CD14-positive monocyte (primary cell): Measurements from ENCODE around the gene IL6R. TPM values are rescaled to one million over a fixed set of nuclear protein-coding genes. Genes with fewer than 3 reads are reported as not detected.

Experiments
- DNase-seq, 3 donors: peaks; one replicate each; pipeline ENCODE4 v3.0.0-alpha.2; 2011 to 2022
- H2AFZ ChIP-seq: 2 replicates; pipeline ENCODE4 v1.6.0; 2012; ENCODE audit warnings: mild to moderate bottlenecking, low read depth, low read length, inconsistent platforms; ENCODE audit not compliant: insufficient read depth, poor library complexity, severe bottlenecking
- H3K27ac ChIP-seq, 2 donors: 1 replicate in 1 of 2; 2 replicates in 1 of 2; pipeline ENCODE4 v1.5.1; 2012 to 2013; ENCODE audit warnings: low read length in 2 of 2, control low read depth in 1 of 2, inconsistent platforms in 1 of 2, low read depth in 1 of 2, mild to moderate bottlenecking in 1 of 2
- H3K27me3 ChIP-seq, 2 donors: one replicate each; pipeline versions ENCODE4 v1.6.0 to v1.6.1; 2011 to 2013; ENCODE audit warnings: low read length in 2 of 2; ENCODE audit not compliant: control insufficient read depth in 2 of 2, insufficient read depth in 2 of 2
- H3K36me3 ChIP-seq, 2 donors: replicated peaks in 1 of 2; 1 replicate in 1 of 2; 2 replicates in 1 of 2; pipeline versions ENCODE4 v1.5.1 to v1.6.1; 2012 to 2013; ENCODE audit warnings: low read length in 2 of 2, control low read depth in 1 of 2, inconsistent platforms in 1 of 2, mild to moderate bottlenecking in 1 of 2; ENCODE audit not compliant: insufficient read depth in 2 of 2, control insufficient read depth in 1 of 2
- H3K4me1 ChIP-seq, 2 donors: 1 replicate in 1 of 2; 2 replicates in 1 of 2; pipeline versions ENCODE4 v1.5.1 to v1.6.1; 2012 to 2013; ENCODE audit warnings: low read length in 2 of 2, control low read depth in 1 of 2, inconsistent platforms in 1 of 2, mild to moderate bottlenecking in 1 of 2, moderate library complexity in 1 of 2; ENCODE audit not compliant: insufficient read depth in 2 of 2, control insufficient read depth in 1 of 2
- H3K4me2 ChIP-seq: replicated peaks from 2 replicates; pipeline ENCODE3; 2012; ENCODE audit warnings: low read length, moderate library complexity, mild to moderate bottlenecking; ENCODE audit not compliant: poor library complexity, severe bottlenecking; ENCODE audit errors: extremely low read depth
- H3K4me3 ChIP-seq, 3 experiments: fragments of 200-600 bp in 1 of 3; sonication (generic) in 1 of 3; replicated peaks in 1 of 3; 1 replicate in 2 of 3; 2 replicates in 1 of 3; pipeline ENCODE4 v1.5.1; 2011 to 2013; ENCODE audit warnings: low read length in 3 of 3, mild to moderate bottlenecking in 3 of 3, control low read depth in 2 of 3, low read depth in 2 of 3, inconsistent platforms in 1 of 3, moderate library complexity in 1 of 3
- H3K79me2 ChIP-seq: 2 replicates; pipeline ENCODE4 v1.6.0; 2012; ENCODE audit warnings: mild to moderate bottlenecking, control low read depth, inconsistent platforms, low read length, moderate library complexity; ENCODE audit not compliant: insufficient read depth
- H3K9ac ChIP-seq: 2 replicates; pipeline ENCODE4 v1.6.0; 2017; ENCODE audit warnings: low read length, mild to moderate bottlenecking; ENCODE audit not compliant: insufficient read depth, poor library complexity, severe bottlenecking
- H3K9me3 ChIP-seq, 2 donors: replicated peaks in 1 of 2; 1 replicate in 1 of 2; 2 replicates in 1 of 2; pipeline versions ENCODE4 v1.5.1 to v1.6.1; 2012 to 2013; ENCODE audit warnings: low read length in 2 of 2, control low read depth in 1 of 2; ENCODE audit not compliant: control insufficient read depth in 1 of 2, insufficient read depth in 1 of 2
- H4K20me1 ChIP-seq: 2 replicates; pipeline ENCODE4 v1.6.0; 2012; ENCODE audit warnings: mild to moderate bottlenecking, low read length, control low read depth, moderate library complexity; ENCODE audit not compliant: insufficient read depth
- H3K27ac Mint-ChIP-seq, 7 donors: one replicate each; pipeline ENCODE4 v1.8.0; 2020; ENCODE audit warnings: mild to moderate bottlenecking in 7 of 7, mixed read lengths in 7 of 7, moderate library complexity in 6 of 7, inconsistent platforms in 2 of 7
- H3K27me3 Mint-ChIP-seq, 3 donors: one replicate each; pipeline ENCODE4 v1.8.0; 2021 to 2022; ENCODE audit warnings: low read depth in 3 of 3, mild to moderate bottlenecking in 3 of 3, mixed read lengths in 3 of 3, moderate library complexity in 3 of 3, inconsistent platforms in 1 of 3
- H3K36me3 Mint-ChIP-seq, 2 donors: one replicate each; pipeline ENCODE4 v1.8.0; 2020; ENCODE audit warnings: mixed read lengths in 2 of 2, inconsistent platforms in 1 of 2, mild to moderate bottlenecking in 1 of 2
- H3K4me1 Mint-ChIP-seq: one replicate; pipeline ENCODE4 v1.8.0; 2020; ENCODE audit warnings: mild to moderate bottlenecking, mixed read lengths
- H3K4me3 Mint-ChIP-seq, 2 donors: one replicate each; pipeline ENCODE4 v1.8.0; 2020; ENCODE audit warnings: mild to moderate bottlenecking in 2 of 2, mixed read lengths in 2 of 2, moderate library complexity in 1 of 2
- H3K9me3 Mint-ChIP-seq, 7 donors: one replicate each; pipeline ENCODE4 v1.8.0; 2020 to 2022; ENCODE audit warnings: mixed read lengths in 7 of 7, mild to moderate bottlenecking in 6 of 7, moderate library complexity in 6 of 7, inconsistent platforms in 2 of 7
- CTCF ChIP-seq: fragments of 200-600 bp; IDR thresholded peaks from one replicate; pipeline ENCODE4 v1.8.0; 2022; ENCODE audit warnings: antibody characterized with exemption, mild to moderate bottlenecking
- WGBS: methylation state at CpG from one replicate; pipeline ENCODE4 v1.1.5; 2013; ENCODE audit warnings: missing lambda C conversion rate; ENCODE audit not compliant: insufficient coverage; 5-methylcytosine and 5-hydroxymethylcytosine counted together
- intact Hi-C, 2 donors: fragments of 100-400 bp; cut with micrococcal nuclease; formaldehyde crosslinking; loops; one replicate each; pipeline versions ENCODE4 v1.15.0 to v1.15.1; 2023
- polyA plus RNA-seq, 3 donors: library from polyadenylated mRNA; depleted of rRNA in 1 of 3; unstranded in 2 of 3; stranded (reverse) in 1 of 3; fragments of 300-500 nt in 2 of 3; fragments of >200 nt in 1 of 3; fragmentation: Illumina TruSeq in 2 of 3; gene quantifications; 1 replicate in 2 of 3; 2 replicates in 1 of 3; pipeline ENCODE4 v1.2.3, GENCODE V29; 2012 to 2021

IL6R gene
- polyA plus RNA-seq, 3 donors = 56.4 to 81.7 (median 62.1) TPM

DNA sequence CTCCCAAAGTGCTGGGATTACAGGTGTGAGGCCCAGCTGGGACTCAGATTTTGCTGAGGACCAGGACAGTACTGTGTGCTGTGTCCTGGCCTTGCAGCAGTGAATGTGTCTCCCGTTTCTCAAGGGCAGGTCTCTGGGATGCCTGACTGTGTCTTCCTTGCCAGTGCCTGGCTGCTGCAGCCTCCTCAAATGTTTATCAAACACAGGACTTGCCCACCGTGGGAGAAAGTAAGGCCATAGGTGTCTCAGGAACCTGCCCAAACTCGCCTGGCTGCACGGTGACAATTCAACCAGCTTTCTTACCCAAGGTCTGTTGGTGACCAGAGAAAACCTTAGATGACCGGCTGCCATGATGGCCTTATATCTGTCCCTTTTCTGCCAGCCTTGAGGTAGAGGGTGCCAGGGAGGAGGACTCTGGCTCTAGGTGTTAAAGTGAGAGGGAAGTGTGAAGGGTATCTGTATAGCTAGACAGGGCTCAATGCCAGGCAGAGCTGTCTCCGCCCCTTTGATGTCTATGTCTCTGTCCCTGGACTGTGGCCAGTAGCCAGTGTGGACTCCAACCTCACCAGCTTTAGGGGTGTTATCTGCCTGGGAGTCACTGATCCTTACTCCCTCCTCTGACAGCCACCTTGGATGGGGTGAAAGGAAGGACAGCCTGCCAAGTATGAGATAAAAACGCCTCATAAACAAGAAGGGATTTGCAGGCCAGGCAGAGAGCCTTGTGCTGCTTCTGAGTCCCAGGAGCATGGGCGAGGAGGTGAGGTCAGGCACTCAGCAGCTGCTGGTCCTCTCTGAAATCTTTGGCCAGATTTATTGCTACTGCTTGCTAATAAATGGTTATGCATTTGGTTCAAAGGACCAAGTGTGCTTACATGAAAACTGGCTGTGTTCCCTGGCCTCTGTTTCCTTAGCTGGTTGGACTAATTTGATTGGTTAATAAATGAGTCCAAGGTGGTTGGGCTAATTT is 22.3 kb downstream of the IL6R start:
- H3K4me3 Mint-ChIP-seq = no peak overlapping the region
- H3K27ac ChIP-seq = peak overlapping the region; percentile 32 to 99
- peaks cover 80% of the 10 kb centered on the region for H3K4me1 Mint-ChIP-seq
- intact Hi-C loops = no loop called here
- H3K9me3 ChIP-seq = no peaks in the 10 kb centered on the region
- H4K20me1 ChIP-seq = peaks cover 88% of the 10 kb centered on the region
- no peaks in the 10 kb centered on the region for H3K27me3 ChIP-seq
- H3K36me3 Mint-ChIP-seq = peaks cover 60 to 80% of the 10 kb centered on the region in 2 donors
- no peak overlapping the region for H3K4me2 ChIP-seq
- H3K79me2 ChIP-seq = peaks cover 100% of the 10 kb centered on the region
- H3K4me1 ChIP-seq = peaks cover 47 to 81% of the 10 kb centered on the region in 2 donors
- TF ChIP-seq CTCF = no peak
- H3K27me3 Mint-ChIP-seq = peaks cover 0 to 3% (median 0%) of the 10 kb centered on the region in 3 donors
- H3K9me3 Mint-ChIP-seq = no peaks in the 10 kb centered on the region
- H2AFZ ChIP-seq = no peak overlapping the region
- no peak for DNase-seq
- no peak overlapping the region for H3K4me3 ChIP-seq
- peaks cover 30 to 52% of the 10 kb centered on the region in 2 donors for H3K36me3 ChIP-seq
- 97% methylated on average over 3 of the region's 8 CpGs for WGBS
- peak overlapping the region; percentile 57 to 99 (median 90) for H3K27ac Mint-ChIP-seq
- H3K9ac ChIP-seq = no peak overlapping the region

DNA sequence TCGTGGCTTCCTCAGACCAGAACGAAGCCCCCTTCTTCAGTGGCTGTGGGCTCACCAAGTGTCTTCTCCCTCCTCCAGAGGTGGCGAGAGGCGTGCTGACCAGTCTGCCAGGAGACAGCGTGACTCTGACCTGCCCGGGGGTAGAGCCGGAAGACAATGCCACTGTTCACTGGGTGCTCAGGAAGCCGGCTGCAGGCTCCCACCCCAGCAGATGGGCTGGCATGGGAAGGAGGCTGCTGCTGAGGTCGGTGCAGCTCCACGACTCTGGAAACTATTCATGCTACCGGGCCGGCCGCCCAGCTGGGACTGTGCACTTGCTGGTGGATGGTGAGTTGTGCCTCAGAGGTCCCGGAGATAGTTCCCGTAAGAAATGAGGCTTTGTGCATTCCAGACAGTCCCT is 24.0 kb downstream of the IL6R start:
- H3K27ac ChIP-seq = peak overlapping the region; percentile 98 to 99
- peaks cover 70 to 90% of the 10 kb centered on the region in 2 donors for H3K36me3 Mint-ChIP-seq
- H3K4me1 ChIP-seq = peaks cover 46 to 78% of the 10 kb centered on the region in 2 donors
- H3K27me3 ChIP-seq = no peaks in the 10 kb centered on the region
- H3K36me3 ChIP-seq = peaks cover 39 to 60% of the 10 kb centered on the region in 2 donors
- DNase-seq = no peak
- intact Hi-C loops = no loop called here
- TF ChIP-seq CTCF = no peak
- H3K79me2 ChIP-seq = peaks cover 100% of the 10 kb centered on the region
- no peaks in the 10 kb centered on the region for H3K9me3 ChIP-seq
- no peak overlapping the region for H2AFZ ChIP-seq
- H3K4me2 ChIP-seq = no peak overlapping the region
- H3K4me3 Mint-ChIP-seq = no peak overlapping the region
- WGBS = 93% methylated on average over 14 of the region's 15 CpGs
- no peaks in the 10 kb centered on the region for H3K9me3 Mint-ChIP-seq
- peaks cover 0 to 3% (median 0%) of the 10 kb centered on the region in 3 donors for H3K27me3 Mint-ChIP-seq
- peaks cover 75% of the 10 kb centered on the region for H3K4me1 Mint-ChIP-seq
- H3K9ac ChIP-seq = no peak overlapping the region
- no peak overlapping the region for H3K4me3 ChIP-seq
- peaks cover 83% of the 10 kb centered on the region for H4K20me1 ChIP-seq
- H3K27ac Mint-ChIP-seq = peak overlapping the region; percentile 69 to 99 (median 95)
